Upper lobe of left lung (tissue), 4 donors: ENCODE results near the gene TUSC2.

ENCODE experiments used
- CTCF ChIP-seq, 6 experiments: fragments of 450-650 bp in 4 of 6; fragments of 200-600 bp in 2 of 6; sonication (generic) in 2 of 6; IDR thresholded peaks; one replicate each; pipeline ENCODE4 v1.5.1; 2016 to 2019; ENCODE audit warnings: antibody characterized with exemption in 6 of 6
- POLR2AphosphoS5 ChIP-seq, 2 donors: sonication (generic); formaldehyde crosslinking; IDR thresholded peaks; one replicate each; pipeline ENCODE4 v1.5.1; 2017; ENCODE audit warnings: antibody characterized with exemption in 2 of 2

GRCh38 chr3:50370594-50370993, 42.6 kb upstream of the TUSC2 start:
- TF ChIP-seq CTCF (IDR thresholded peaks at IDR 0.05) (no peak), POLR2AphosphoS5 (IDR thresholded peaks at IDR 0.05) (no peak)
